Left lung (tissue), 10 donors: Measurements from ENCODE around the gene HSPA1B. TPM values are rescaled to one million over a fixed set of nuclear protein-coding genes. Genes with fewer than 3 reads are reported as not detected.
A peak's percentile ranks its signal among the peaks of the same experiment; 100 is the strongest.
"Not testable (repeated sequence)": the region's sequence is repeated elsewhere in the genome, so short reads cannot be mapped to it uniquely, and the experiment has no call there.

Source experiments
- ATAC-seq: fragments of 200-7000 bp; cut with Tn5 transposase; one replicate; pipeline ENCODE4 v1.9.1; 2020; ENCODE audit warnings: moderate library complexity
- DNase-seq, 4 donors: peaks; one replicate each; pipeline ENCODE4 v3.0.0-alpha.2; 2013 to 2020
- H3K27ac ChIP-seq, 2 donors: fragments of 200-600 bp; sonication (generic) in 1 of 2; one replicate each; pipeline versions ENCODE4 v1.5.0 to v1.8.0; 2020 to 2021
- H3K27me3 ChIP-seq, 2 donors: fragments of 200-600 bp; sonication (generic) in 1 of 2; one replicate each; pipeline versions ENCODE4 v1.5.0 to v1.8.0; 2020 to 2021
- H3K36me3 ChIP-seq, 2 donors: fragments of 200-600 bp; sonication (generic) in 1 of 2; one replicate each; pipeline versions ENCODE4 v1.5.0 to v1.8.0; 2020 to 2021
- H3K4me1 ChIP-seq, 2 donors: fragments of 200-600 bp; one replicate each; pipeline ENCODE4 v1.8.0; 2021
- H3K4me3 ChIP-seq, 2 donors: fragments of 200-600 bp; sonication (generic) in 1 of 2; one replicate each; pipeline versions ENCODE4 v1.5.0 to v1.8.0; 2020 to 2021; ENCODE audit warnings: mild to moderate bottlenecking in 1 of 2
- H3K9me3 ChIP-seq, 2 donors: fragments of 200-600 bp; sonication (generic) in 1 of 2; one replicate each; pipeline versions ENCODE4 v1.5.0 to v1.8.0; 2020 to 2021
- CTCF ChIP-seq, 2 donors: fragments of 200-600 bp; sonication (generic) in 1 of 2; IDR thresholded peaks; one replicate each; pipeline versions ENCODE4 v1.5.0 to v1.8.0; 2021; ENCODE audit warnings: antibody characterized with exemption in 2 of 2
- intact Hi-C, 2 donors: fragments of 100-400 bp; cut with DNase I; formaldehyde crosslinking; loops; one replicate each; pipeline versions ENCODE4 v1.11.2 to v1.14.2; 2022
- polyA plus RNA-seq, 6 donors: library from polyadenylated mRNA; unstranded; fragments of 120-200 nt; gene quantifications; one replicate each; pipeline ENCODE4 v1.2.1, GENCODE V29; 2013; ENCODE audit not compliant: insufficient read length in 6 of 6
- total RNA-seq, 2 donors: library from RNA; stranded (reverse); fragmentation: NEBNext Ultra II Directional; extraction: Animal tissue kit (Norgen Biotek cat#: 25700); gene quantifications; one replicate each; pipeline ENCODE4 v1.2.1, GENCODE V29; 2021
- donor health status: DM: no; HTN: yes; CAD: no.
- donor health status: DM: no; HTN: no; CAD: no.

The HSPA1B gene
- total and polyA plus RNA-seq, 8 donors: 66.6 to 180 (median 97.0) TPM

DNA sequence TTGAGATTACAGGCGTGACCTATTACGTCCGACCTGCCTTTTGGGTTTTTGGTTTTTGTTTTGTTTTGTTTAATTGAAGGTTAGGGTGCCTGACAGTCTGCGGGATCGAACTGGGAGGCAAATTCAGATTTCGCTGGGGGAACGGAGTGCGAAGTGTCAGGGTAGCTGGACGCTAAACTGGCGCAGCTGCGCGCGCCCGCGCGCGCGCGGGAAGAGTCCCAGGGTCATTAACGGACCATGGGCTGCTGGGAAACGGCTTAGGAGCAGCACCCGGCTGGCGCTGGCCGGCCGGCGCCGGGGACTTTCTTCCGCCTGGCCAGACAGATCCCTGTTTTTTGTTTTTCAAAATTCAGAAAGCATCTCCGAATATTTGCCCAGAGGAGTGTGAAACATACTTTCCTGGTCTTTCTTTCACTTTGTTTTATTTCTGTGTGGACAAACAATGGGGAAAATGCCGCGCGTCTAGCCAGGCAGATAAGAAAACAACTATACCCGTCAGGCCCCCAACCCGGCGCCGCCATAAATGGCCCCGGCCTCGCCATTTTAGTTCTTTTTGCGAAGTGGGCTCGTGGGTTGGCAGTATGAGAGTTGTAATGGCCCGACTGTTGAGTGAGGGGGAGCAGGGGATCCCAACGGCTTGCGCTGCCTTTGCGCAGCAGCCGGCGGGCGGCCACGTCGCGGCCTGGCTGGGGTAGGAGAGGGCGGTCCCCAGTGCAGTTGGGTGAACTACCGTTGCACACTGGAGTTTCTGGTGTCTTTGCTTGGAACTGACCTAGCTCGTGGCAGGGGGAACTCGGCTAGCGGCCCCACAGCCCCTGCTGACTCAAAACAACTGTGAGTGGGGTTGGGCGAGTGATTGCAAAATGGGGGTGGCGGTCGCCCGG, 7.1 kb downstream of the HSPA1B start:
- Histone ChIP-seq H3K36me3 (peaks cover 0 to 29% of the 10 kb centered on the region in 2 donors), H3K9me3 (no peaks in the 10 kb centered on the region), H3K27ac (peak overlapping the region; percentile 92 to 94), H3K4me1 (peaks cover 48 to 80% of the 10 kb centered on the region in 2 donors), H3K27me3 (no peaks in the 10 kb centered on the region), H3K4me3 (peak overlapping the region; percentile 87 to 95)
- no peak for TF ChIP-seq CTCF (IDR thresholded peaks at IDR 0.05)
- peak; percentile 75 for ATAC-seq
- intact Hi-C loops: no loop called here
- peak; percentile 89 to 96 (median 94) for DNase-seq

DNA sequence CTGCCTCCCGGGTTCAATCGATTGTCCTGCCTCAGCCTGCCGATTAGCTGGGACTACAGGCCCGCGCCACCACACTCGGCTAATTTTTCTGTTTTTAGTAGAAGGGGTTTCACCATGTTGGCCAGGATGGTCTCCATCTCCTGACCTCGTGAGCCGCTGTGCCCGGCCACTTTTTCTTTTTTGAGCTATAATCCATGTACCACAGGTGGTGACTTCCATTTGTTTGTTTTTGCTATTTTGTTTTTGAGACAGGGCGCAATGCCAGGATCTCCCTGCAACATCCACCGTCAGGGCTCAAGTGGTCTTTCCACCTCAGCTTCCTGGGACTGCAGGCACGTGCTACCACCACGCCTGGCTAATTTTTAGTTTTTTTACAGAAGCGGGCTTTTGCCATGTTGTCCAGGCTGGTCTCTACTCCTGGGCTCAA, 8.5 kb downstream of the HSPA1B start:
- no peaks in the 10 kb centered on the region for H3K27me3 ChIP-seq
- peak overlapping the region; percentile 87 to 95 for H3K4me3 ChIP-seq
- peak overlapping the region; percentile 62 to 92 for H3K27ac ChIP-seq
- intact Hi-C loops: no loop called here
- H3K4me1 ChIP-seq: peaks cover 45 to 80% of the 10 kb centered on the region in 2 donors
- DNase-seq: peak in 1 of 4 donors; percentile 46
- no peak for TF ChIP-seq CTCF (IDR thresholded peaks at IDR 0.05)
- H3K9me3 ChIP-seq: no peaks in the 10 kb centered on the region
- no peak for ATAC-seq
- H3K36me3 ChIP-seq: peaks cover 0 to 44% of the 10 kb centered on the region in 2 donors

GRCh38 chr6:31836474-31837368, 9.2 kb downstream of the HSPA1B start:
- TF ChIP-seq CTCF (IDR thresholded peaks at IDR 0.05): no peak
- no peaks in the 10 kb centered on the region for H3K27me3 ChIP-seq
- H3K4me1 ChIP-seq: peaks cover 38 to 73% of the 10 kb centered on the region in 2 donors
- H3K4me3 ChIP-seq: peak overlapping the region; percentile 87 to 95
- DNase-seq (no peak), ATAC-seq (no peak)
- peaks cover 0 to 50% of the 10 kb centered on the region in 2 donors for H3K36me3 ChIP-seq
- H3K9me3 ChIP-seq: no peaks in the 10 kb centered on the region
- H3K27ac ChIP-seq: peak overlapping the region; percentile 62 to 92
- intact Hi-C loops: no loop called here

DNA sequence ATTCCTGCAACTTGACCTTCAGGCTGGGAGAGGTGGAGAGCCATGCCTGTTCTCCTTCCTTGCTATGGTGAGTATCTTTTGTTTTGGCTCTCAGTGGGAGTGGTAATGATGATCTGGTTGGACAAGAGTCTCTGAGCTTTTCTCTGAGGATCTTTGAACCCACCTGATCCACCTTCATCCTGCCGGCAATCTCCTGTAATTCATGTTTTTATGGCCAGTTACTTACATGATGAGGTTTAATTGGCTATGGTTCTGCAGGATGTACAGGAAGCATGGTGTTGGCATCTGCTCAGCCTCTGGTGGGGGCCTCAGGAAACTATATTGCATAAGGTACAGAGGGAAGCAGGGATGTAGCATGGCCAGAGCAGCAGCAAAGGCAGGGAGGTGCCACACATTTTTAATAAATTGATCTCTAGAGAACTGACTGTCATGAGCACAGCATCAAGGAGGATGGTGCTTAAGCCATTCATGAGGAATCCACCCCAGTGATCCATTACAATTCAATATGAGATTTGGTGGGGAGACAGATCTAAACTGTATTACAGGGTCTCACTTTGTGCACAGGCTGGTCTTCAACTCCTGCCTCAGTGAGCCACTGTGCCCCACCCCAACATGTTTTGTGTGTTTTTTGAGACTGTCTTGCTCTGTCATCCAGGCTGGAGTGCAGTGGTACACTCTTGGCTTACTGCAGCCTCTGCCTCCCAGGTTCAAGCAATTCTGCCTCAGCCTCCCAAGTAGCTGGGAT, 10.0 kb downstream of the HSPA1B start:
- no peaks in the 10 kb centered on the region for H3K27me3 ChIP-seq
- peaks cover 0 to 57% of the 10 kb centered on the region in 2 donors for H3K36me3 ChIP-seq
- H3K4me3 ChIP-seq: peak overlapping the region; percentile 87 to 95
- TF ChIP-seq CTCF (IDR thresholded peaks at IDR 0.05): no peak
- peaks cover 35 to 65% of the 10 kb centered on the region in 2 donors for H3K4me1 ChIP-seq
- H3K27ac ChIP-seq: peak overlapping the region; percentile 62 to 92
- DNase-seq (no peak), ATAC-seq (no peak)
- no peaks in the 10 kb centered on the region for H3K9me3 ChIP-seq
- intact Hi-C loops: no loop called here

DNA sequence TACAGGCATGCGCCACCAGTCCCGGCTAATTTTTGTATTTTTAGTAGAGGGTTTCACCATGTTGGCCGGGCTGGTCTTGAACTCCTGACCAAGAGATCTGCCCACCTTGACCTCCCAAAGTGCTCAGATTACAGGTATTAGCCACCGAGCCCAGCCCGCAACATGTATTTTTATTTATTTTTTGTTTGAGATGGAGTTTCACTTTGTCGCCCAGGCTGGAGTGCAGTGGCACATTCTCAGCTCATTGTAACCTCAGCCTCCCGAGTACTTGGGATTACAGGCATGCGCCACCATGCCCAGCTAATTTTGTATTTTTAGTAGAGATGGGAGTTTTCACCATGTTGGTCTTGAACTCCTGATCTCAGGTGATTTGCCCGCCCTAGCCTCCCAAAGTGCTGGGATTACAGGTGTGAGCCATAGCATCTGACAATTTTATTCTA, 10.6 kb downstream of the HSPA1B start:
- H3K27me3 ChIP-seq, H3K27ac ChIP-seq, intact Hi-C loops, H3K9me3 ChIP-seq, DNase-seq, ATAC-seq: not testable (repeated sequence)
- H3K4me3 ChIP-seq: peak overlapping the region in 1 of 2 donors; percentile 95
- H3K4me1 ChIP-seq: peaks cover 31 to 59% of the 10 kb centered on the region in 2 donors
- peaks cover 0 to 57% of the 10 kb centered on the region in 2 donors for H3K36me3 ChIP-seq
